Natural killer cell (primary cell): ENCODE data around the gene EEPD1. TPM values are rescaled to one million over a fixed set of nuclear protein-coding genes. Genes with fewer than 3 reads are reported as not detected.

Source experiments
- ATAC-seq, 3 donors: fragments of 150-1000 bp in 2 of 3; fragments of 200-7000 bp in 1 of 3; cut with Tn5 transposase; 1 replicate in 1 of 3; 2 replicates in 2 of 3; pipeline ENCODE4 v1.10.0; 2021; ENCODE audit warnings: mild to moderate bottlenecking in 2 of 3, moderate library complexity in 2 of 3
- DNase-seq, 2 donors: peaks; one replicate each; pipeline versions ENCODE4 v3.0.0 to v3.0.0-alpha.2; 2013 to 2021; ENCODE audit warnings: mixed read lengths in 1 of 2
- H3K27ac ChIP-seq: one replicate; pipeline ENCODE4 v1.5.1; 2013; ENCODE audit warnings: mild to moderate bottlenecking, low read length
- H3K27me3 ChIP-seq: one replicate; pipeline ENCODE4 v1.6.1; 2013; ENCODE audit warnings: low read length; ENCODE audit not compliant: control insufficient read depth, insufficient read depth
- H3K36me3 ChIP-seq: one replicate; pipeline ENCODE4 v1.6.1; 2013; ENCODE audit warnings: low read length; ENCODE audit not compliant: control insufficient read depth, insufficient read depth
- H3K4me1 ChIP-seq: one replicate; pipeline ENCODE4 v1.6.1; 2013; ENCODE audit warnings: low read length; ENCODE audit not compliant: control insufficient read depth, insufficient read depth
- H3K4me3 ChIP-seq: one replicate; pipeline ENCODE4 v1.5.1; 2013; ENCODE audit warnings: low read length
- H3K9me3 ChIP-seq: one replicate; pipeline ENCODE4 v1.6.1; 2013; ENCODE audit warnings: low read length; ENCODE audit not compliant: control insufficient read depth, insufficient read depth
- H3K27ac Mint-ChIP-seq, 2 donors: one replicate each; pipeline ENCODE4 v1.8.0; 2022; ENCODE audit warnings: mild to moderate bottlenecking in 2 of 2, mixed read lengths in 2 of 2, moderate library complexity in 1 of 2
- H3K27me3 Mint-ChIP-seq, 2 donors: one replicate each; pipeline ENCODE4 v1.8.0; 2022; ENCODE audit warnings: low read depth in 2 of 2, mixed read lengths in 2 of 2
- H3K36me3 Mint-ChIP-seq: one replicate; pipeline ENCODE4 v1.8.0; 2022; ENCODE audit warnings: mixed read lengths
- H3K4me1 Mint-ChIP-seq, 2 donors: one replicate each; pipeline ENCODE4 v1.8.0; 2022; ENCODE audit warnings: mixed read lengths in 2 of 2
- H3K4me3 Mint-ChIP-seq: one replicate; pipeline ENCODE4 v1.8.0; 2022; ENCODE audit warnings: mild to moderate bottlenecking, moderate library complexity, mixed read lengths
- H3K9me3 Mint-ChIP-seq, 2 donors: one replicate each; pipeline ENCODE4 v1.8.0; 2022; ENCODE audit warnings: mixed read lengths in 2 of 2
- CTCF ChIP-seq: fragments of 200-600 bp; IDR thresholded peaks from one replicate; pipeline ENCODE4 v1.8.0; 2022; ENCODE audit warnings: antibody characterized with exemption
- WGBS: methylation state at CpG from one replicate; pipeline ENCODE4 v1.1.7; 2013; ENCODE audit warnings: missing lambda C conversion rate; ENCODE audit not compliant: insufficient coverage; 5-methylcytosine and 5-hydroxymethylcytosine counted together
- intact Hi-C: fragments of 100-400 bp; cut with micrococcal nuclease; formaldehyde crosslinking; loops from one replicate; pipeline ENCODE4 v1.14.2; 2022
- total RNA-seq, 4 donors: library from RNA; stranded (reverse); fragments of 120-200 nt in 1 of 4; gene quantifications; one replicate each; pipeline versions ENCODE4 v1.2.3 to v1.2.4, GENCODE V29; 2013 to 2022

Gene EEPD1
- total RNA-seq, 3 donors from 2014 or later (not counting 1 experiment from before 2014, with no cell fraction given): 0.45 to 4.9 (median 1.4) TPM

GRCh38 chr7:36305226-36305625, 152.2 kb downstream of the EEPD1 start:
- DNase-seq: no peak
- H3K9me3 Mint-ChIP-seq: no peaks in the 10 kb centered on the region

GRCh38 chr7:36305648-36306047, 152.6 kb downstream of the EEPD1 start:
- Mint-ChIP-seq H3K36me3 (no peaks in the 10 kb centered on the region), H3K9me3 (no peaks in the 10 kb centered on the region), H3K27me3 (no peaks in the 10 kb centered on the region), H3K4me1 (no peaks in the 10 kb centered on the region), H3K27ac (no peak overlapping the region), H3K4me3 (no peak overlapping the region)
- Histone ChIP-seq H3K36me3 (no peaks in the 10 kb centered on the region), H3K27me3 (no peaks in the 10 kb centered on the region), H3K4me1 (no peaks in the 10 kb centered on the region), H3K9me3 (no peaks in the 10 kb centered on the region), H3K4me3 (no peak overlapping the region), H3K27ac (no peak overlapping the region)
- DNase-seq (no peak), ATAC-seq (no peak)
- intact Hi-C loops: no loop called here
- WGBS: 91% methylated on average over 5 of the region's 5 CpGs
- no peak for TF ChIP-seq CTCF

More at GRCh38 chr7:36305226-36305625, 152.2 kb downstream of the EEPD1 start:
- TF ChIP-seq CTCF: no peak
- Histone ChIP-seq H3K27me3 (no peaks in the 10 kb centered on the region), H3K4me3 (no peak overlapping the region), H3K4me1 (no peaks in the 10 kb centered on the region), H3K36me3 (no peaks in the 10 kb centered on the region), H3K27ac (no peak overlapping the region), H3K9me3 (no peaks in the 10 kb centered on the region)
- WGBS: 95% methylated on average over 18 of the region's 18 CpGs
- no peak overlapping the region for H3K27ac Mint-ChIP-seq
- no peak overlapping the region for H3K4me3 Mint-ChIP-seq
- intact Hi-C loops: no loop called here
- no peaks in the 10 kb centered on the region for H3K4me1 Mint-ChIP-seq
- ATAC-seq: no peak
- H3K36me3 Mint-ChIP-seq: no peaks in the 10 kb centered on the region
- no peaks in the 10 kb centered on the region for H3K27me3 Mint-ChIP-seq

GRCh38 chr7:36306222-36306621, 153.2 kb downstream of the EEPD1 start:
- Mint-ChIP-seq H3K9me3 (no peaks in the 10 kb centered on the region), H3K27me3 (no peaks in the 10 kb centered on the region), H3K27ac (no peak overlapping the region), H3K36me3 (no peaks in the 10 kb centered on the region), H3K4me1 (no peaks in the 10 kb centered on the region), H3K4me3 (no peak overlapping the region)
- Histone ChIP-seq H3K27ac (no peak overlapping the region), H3K36me3 (no peaks in the 10 kb centered on the region), H3K4me3 (no peak overlapping the region), H3K27me3 (no peaks in the 10 kb centered on the region), H3K9me3 (no peaks in the 10 kb centered on the region), H3K4me1 (no peaks in the 10 kb centered on the region)
- ATAC-seq (no peak), DNase-seq (no peak)
- intact Hi-C loops: no loop called here
- WGBS: 91% methylated on average over 4 of the region's 5 CpGs
- TF ChIP-seq CTCF: no peak

- intact Hi-C loops: no loop called here
- H3K27ac Mint-ChIP-seq: no peak overlapping the region
- no peak overlapping the region for H3K27ac ChIP-seq
- H3K4me3 Mint-ChIP-seq: no peak overlapping the region
- ATAC-seq (no peak), DNase-seq (no peak)
- no peaks in the 10 kb centered on the region for H3K4me1 Mint-ChIP-seq
- no peaks in the 10 kb centered on the region for H3K27me3 Mint-ChIP-seq
- H3K4me3 ChIP-seq: no peak overlapping the region
- H3K36me3 ChIP-seq: no peaks in the 10 kb centered on the region
- H3K9me3 ChIP-seq: no peaks in the 10 kb centered on the region
- no peaks in the 10 kb centered on the region for H3K9me3 Mint-ChIP-seq
- H3K27me3 ChIP-seq: no peaks in the 10 kb centered on the region
- no peak for TF ChIP-seq CTCF
- 88% methylated on average over 10 of the region's 10 CpGs for WGBS
- no peaks in the 10 kb centered on the region for H3K36me3 Mint-ChIP-seq
- H3K4me1 ChIP-seq: no peaks in the 10 kb centered on the region
These were observed 153.7 kb downstream of the EEPD1 start for GRCh38 chr7:36306722-36307121.
